ENCODE measurements around the gene STK31. TPM values are rescaled to one million over a fixed set of nuclear protein-coding genes. Genes with fewer than 3 reads are reported as not detected.

Gene STK31
- total and polyA plus RNA-seq, 2 donors (not counting 3 experiments of a cell fraction or from before 2014, with no cell fraction given), result 0.44 TPM; not detected in 1

- DNase-seq (ENCODE audit: low read depth, low spot score) (peak; percentile 78), FAIRE-seq (peak; percentile 76)
- H2AFZ ChIP-seq (ENCODE audit: low read depth, low read length), result no peak overlapping the region
- CTCF ChIA-PET, result interaction anchor here (1.0 to 1.1 kb wide), 2 partner anchors 9 to 103 kb away, joined by 3 read pairs; no protein-coding TSS in a partner anchor
- dilution Hi-C loops (cut with MboI; ENCODE audit: extremely low pct_ligation_motif_present, low sequenced_read_pairs), result no loop called here
- peaks cover 18% of the 10 kb centered on the region for H3K4me1 ChIP-seq (ENCODE audit: control insufficient read depth, extremely low read depth, insufficient read depth, low read length)
- H3K4me2 ChIP-seq (ENCODE audit: insufficient read depth, low read length), result peak overlapping the region; percentile 42
- H3K36me3 ChIP-seq (ENCODE audit: control insufficient read depth in 2 of 2, extremely low read depth in 1 of 2, insufficient read depth in 2 of 2, low read length in 2 of 2), result no peaks in the 10 kb centered on the region
- BruUV-seq (replicated peaks), result no TSS peak
- H3K9me3 ChIP-seq (replicated peaks; ENCODE audit: control insufficient read depth, insufficient read depth, low read length), result no peaks in the 10 kb centered on the region
- intact Hi-C loops (cut with micrococcal nuclease), result no loop called here
- H3K9ac ChIP-seq (replicated peaks; ENCODE audit: extremely low read depth, insufficient read depth, low read length), result no peak overlapping the region
- no peaks in the 10 kb centered on the region for H4K20me1 ChIP-seq (replicated peaks; ENCODE audit: control insufficient read depth, extremely low read depth, insufficient read depth, low read length)
- H3K27ac ChIP-seq (ENCODE audit: insufficient read depth, low read depth, low read length), result peak overlapping the region; percentile 41
- TF ChIP-seq MYC (IDR thresholded peaks at IDR 0.05; ENCODE audit: low read depth, low read length) (no peak), POLR2AphosphoS5 (IDR thresholded peaks at IDR 0.05; ENCODE audit: insufficient read depth, low read depth, low read length) (no peak), CTCF (IDR thresholded peaks at IDR 0.05; ENCODE audit: extremely low read depth in 1 of 2, insufficient read depth in 1 of 2, low read depth in 1 of 2, low read length in 2 of 2) (no peak), POLR2A (IDR thresholded peaks at IDR 0.05; ENCODE audit: low read depth, low read length) (no peak), JUN (IDR thresholded peaks at IDR 0.05; ENCODE audit: borderline replicate concordance, insufficient read depth, insufficient read length, low read depth) (peak; percentile 22), EZH2 (IDR thresholded peaks at IDR 0.05; ENCODE audit: borderline replicate concordance, low read depth, low read length, severe bottlenecking) (no peak), GATA2 (IDR thresholded peaks at IDR 0.05; ENCODE audit: insufficient read depth, insufficient read length, low read depth, low read length) (no peak)
- no peaks in the 10 kb centered on the region for H3K79me2 ChIP-seq (ENCODE audit: control insufficient read depth, insufficient read depth, low read length)
- POLR2A ChIA-PET, result no interaction called here
- no peak overlapping the region for H3K4me3 ChIP-seq (replicated peaks in 1 of 3; ENCODE audit: insufficient read depth in 1 of 3, low read depth in 1 of 3, low read length in 3 of 3)
- no peaks in the 10 kb centered on the region for H3K9me1 ChIP-seq (replicated peaks; ENCODE audit: control insufficient read depth, extremely low read depth, insufficient read depth, low read length)
- H3K27me3 ChIP-seq (ENCODE audit: control insufficient read depth in 2 of 2, insufficient read depth in 2 of 2, low read length in 2 of 2), result peaks cover 0 to 2% of the 10 kb centered on the region in 2 experiments
Measured at GRCh38 chr7:23759671-23760391, 49.8 kb downstream of the STK31 start.
